NCI-H446 treated with DMSO at 0.1 percent for 48 hours (cell line): ENCODE data around the gene IRF3.
A peak's percentile ranks its signal among the peaks of the same experiment; 100 is the strongest.

Experiments
- DNase-seq: peaks from one replicate; lab custom pipeline; 2025; lab: John Stamatoyannopoulos, UW

The IRF3 gene

GRCh38 chr19:49687566-49688316 lies 22.1 kb upstream of the IRF3 start:
- no peak for DNase-seq

- DNase-seq = no peak
Observed at GRCh38 chr19:49687150-49687549, 21.5 kb upstream of the IRF3 start.

- DNase-seq = no peak
Observed at GRCh38 chr19:49686503-49687088, 20.9 kb upstream of the IRF3 start.

- DNase-seq = no peak
Observed at GRCh38 chr19:49685845-49686332, 20.2 kb upstream of the IRF3 start.

GRCh38 chr19:49684983-49685553 lies 19.4 kb upstream of the IRF3 start:
- DNase-seq = no peak

- DNase-seq = no peak
Observed at GRCh38 chr19:49684251-49684982, 18.8 kb upstream of the IRF3 start.

DNA sequence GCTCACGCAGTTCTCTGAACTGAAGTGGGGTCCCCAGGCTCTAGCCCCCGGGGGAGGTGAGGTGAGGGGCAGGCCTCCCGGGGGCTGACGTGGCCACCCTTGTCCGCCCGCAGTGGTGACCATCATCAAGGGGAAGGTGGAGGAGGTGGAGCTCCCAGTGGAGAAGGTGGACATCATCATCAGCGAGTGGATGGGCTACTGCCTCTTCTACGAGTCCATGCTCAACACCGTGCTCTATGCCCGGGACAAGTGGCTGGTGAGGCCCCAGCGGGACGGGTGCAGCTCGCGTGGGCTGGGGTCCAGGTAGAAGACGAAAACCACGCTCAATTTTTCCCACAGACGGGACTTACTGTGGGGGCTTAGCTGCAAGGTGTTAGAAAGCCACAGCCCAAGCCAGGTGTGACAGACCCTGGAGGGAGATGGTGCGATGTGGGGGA lies 18.2 kb upstream of the IRF3 start:
- DNase-seq = no peak

- no peak for DNase-seq
Observed at GRCh38 chr19:49682274-49682673, 16.6 kb upstream of the IRF3 start.

DNA sequence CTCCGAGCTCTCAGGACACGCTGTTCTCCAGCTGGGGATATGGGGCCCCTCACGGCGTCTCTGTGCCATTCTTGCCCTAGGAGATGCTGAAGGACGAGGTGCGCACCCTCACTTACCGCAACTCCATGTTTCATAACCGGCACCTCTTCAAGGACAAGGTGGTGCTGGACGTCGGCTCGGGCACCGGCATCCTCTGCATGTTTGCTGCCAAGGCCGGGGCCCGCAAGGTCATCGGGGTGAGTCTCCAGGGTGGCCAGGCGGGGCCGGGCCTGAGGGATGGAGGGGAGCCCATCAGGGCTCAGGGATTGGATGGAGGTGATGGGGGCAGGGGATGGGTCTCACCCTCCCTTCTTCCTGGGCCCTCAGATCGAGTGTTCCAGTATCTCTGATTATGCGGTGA lies 16.2 kb upstream of the IRF3 start:
- no peak for DNase-seq

- DNase-seq = peak; percentile 73
Observed at GRCh38 chr19:49680421-49681351, 15.0 kb upstream of the IRF3 start.

DNA sequence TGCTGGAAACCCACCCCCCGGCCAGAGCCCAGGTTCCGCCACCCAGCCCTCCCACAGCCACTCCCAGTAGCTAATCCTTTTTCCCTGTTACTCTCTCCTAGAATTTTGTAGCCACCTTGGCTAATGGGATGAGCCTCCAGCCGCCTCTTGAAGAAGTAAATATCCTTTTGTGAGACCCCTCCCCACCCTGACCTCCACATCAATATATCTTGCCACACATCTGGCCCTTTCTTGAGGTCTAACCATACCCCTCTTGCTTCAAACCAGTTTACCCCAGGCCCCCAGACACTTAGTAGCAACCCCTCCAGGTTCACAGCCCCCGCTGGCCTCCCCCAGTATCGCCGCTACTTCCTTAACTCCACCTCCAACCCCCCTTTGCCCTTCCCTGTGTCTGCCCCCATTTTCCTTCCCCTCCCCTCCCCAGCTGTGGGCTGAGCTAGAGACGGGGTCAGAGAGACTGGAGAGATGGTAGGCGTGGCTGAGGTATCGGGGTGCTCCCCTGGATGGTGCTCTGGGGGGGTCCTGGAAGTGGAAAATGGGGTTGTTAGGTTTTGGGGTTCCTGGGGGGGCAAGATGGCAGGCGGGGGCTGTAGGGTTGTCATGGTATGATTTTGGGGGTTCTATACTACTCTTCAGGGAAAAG lies 14.2 kb upstream of the IRF3 start:
- DNase-seq = no peak

- no peak for DNase-seq
Observed at GRCh38 chr19:49678985-49679770, 13.5 kb upstream of the IRF3 start.

- DNase-seq = peak; percentile 39
Observed at GRCh38 chr19:49677901-49678674, 12.4 kb upstream of the IRF3 start.

DNA sequence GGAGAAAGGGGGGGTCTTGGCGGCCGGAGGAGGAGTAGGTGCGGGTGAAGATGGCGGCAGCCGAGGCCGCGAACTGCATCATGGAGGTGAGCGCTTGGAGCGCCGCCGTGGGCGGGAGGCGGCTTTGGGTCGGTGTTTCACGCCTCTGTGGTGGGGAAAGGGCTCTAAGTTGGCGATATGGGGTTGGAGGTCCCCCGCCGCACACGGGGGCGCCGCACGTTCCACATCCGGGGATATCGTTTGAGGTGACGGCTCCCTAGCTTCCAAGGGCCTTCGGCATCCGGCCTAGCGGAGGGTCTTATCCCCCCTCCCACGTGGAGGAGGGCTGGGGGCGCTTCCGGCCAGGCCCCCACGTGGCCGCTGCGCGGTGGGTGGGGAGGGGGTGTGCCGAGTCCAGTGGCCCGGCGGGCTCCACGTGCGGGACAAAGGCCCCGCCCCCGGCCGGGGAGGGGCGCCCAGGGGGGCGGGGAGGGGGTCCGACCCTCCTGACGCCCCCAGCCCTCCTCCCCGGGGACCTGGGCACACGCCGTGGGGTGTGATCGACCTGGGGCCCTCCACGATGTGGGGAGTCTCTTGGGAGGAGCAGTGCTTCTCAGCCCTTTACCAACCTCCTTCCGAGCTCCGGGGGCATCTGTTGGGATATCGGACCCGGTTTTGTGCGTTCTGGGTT lies 11.7 kb upstream of the IRF3 start, which contains the start of gene PRMT1:
Gene PRMT1 (plus strand): TSS at position 41 of the 670 bp plus-strand sequence. CDS start 10 bp downstream, at position 51.
- DNase-seq = peak; percentile 51

DNA sequence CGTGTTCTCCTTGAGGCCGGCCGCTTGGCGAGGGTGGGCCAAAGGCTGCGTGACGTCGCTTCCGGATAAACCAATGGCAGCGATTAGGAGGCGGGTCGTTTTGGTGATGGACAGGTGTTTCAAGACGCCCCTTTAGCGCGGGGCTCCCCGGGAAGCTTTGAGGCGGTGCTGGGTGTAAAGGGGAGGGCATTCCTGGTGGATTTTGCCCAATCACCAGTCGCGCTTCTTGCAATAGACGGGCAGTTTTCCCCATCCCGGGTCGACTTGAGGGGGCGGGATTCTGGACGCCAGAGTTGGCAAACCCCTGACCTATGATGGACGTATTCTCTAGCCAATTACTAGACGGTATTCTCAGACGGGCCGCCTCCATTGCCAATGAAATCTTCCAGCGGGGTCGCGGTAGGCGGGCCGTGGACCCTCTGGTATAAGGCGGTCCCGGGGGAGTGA lies 11.2 kb upstream of the IRF3 start:
- peak; percentile 100 for DNase-seq

DNA sequence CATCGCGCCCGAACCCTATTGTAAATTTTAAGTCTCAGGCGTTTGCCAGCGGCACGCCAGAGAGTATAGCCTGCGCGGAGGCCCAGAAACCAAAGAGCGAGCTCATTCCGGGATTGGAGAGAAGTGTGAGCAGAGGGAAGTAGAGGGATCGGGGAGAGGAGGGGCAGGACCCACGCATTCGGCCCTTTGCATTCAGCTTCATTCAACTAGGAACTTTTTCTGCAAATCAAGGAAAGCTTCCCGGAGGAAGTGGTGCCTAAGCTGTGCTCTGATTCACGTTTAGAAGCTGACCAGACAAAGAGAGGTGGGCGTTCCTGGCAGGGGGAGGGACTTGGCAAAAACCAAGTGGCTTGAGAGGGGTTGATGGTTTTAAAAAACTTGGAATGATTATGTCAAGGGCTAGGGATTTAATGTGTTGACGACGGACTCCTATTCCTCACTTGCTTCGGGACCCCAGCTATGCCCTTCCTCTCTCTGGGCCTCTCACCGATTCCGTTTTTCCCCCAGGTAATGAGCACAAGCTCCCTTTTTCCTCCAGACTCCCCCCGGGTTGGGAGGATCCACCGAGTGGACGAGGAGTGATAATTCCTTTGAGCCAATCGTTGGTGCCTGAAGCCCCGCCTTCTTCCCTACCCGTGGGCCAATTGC lies 10.6 kb upstream of the IRF3 start:
- peak; percentile 88 for DNase-seq

- DNase-seq = peak; percentile 27
Observed at GRCh38 chr19:49672131-49672919, 6.7 kb upstream of the IRF3 start.
